HG02588 (cell line): ENCODE results near the gene CRTC1.

Source experiments
- ATAC-seq: cut with Tn5 transposase; IDR thresholded peaks from one replicate; pipeline ENCODE4 v1.9.1; 2021; ENCODE audit warnings: mild to moderate bottlenecking, moderate library complexity; ENCODE audit not compliant: unreplicated experiment

The CRTC1 gene

GRCh38 chr19:18765224-18765623 lies 81.7 kb downstream of the CRTC1 start:
- no peak for ATAC-seq

DNA sequence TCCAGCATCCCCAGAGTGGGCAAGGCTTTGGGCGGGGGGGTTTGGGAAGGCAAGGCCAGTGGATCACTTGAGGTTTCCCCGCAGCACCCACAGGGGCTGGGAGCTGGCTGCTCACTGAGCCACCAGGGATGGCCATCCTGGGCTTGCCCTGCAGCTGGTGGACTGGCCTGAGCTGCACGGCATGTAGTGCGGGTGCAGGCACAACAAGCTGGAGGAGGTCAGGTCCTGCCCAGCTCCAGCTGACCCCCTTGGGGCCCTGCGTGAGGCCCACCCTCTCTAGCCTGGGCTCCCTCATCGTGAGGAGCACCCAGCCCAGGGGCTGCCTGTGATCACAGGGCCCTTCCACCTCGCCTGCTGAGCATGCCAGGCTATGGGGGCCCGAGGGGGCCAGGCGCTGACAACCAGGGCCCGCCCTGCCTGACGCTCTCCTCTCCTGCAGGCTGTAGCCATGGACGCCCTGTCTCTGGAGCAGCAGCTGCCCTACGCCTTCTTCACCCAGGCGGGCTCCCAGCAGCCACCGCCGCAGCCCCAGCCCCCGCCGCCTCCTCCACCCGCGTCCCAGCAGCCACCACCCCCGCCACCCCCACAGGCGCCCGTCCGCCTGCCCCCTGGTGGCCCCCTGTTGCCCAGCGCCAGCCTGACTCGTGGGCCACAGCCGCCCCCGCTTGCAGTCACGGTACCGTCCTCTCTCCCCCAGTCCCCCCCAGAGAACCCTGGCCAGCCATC lies 84.7 kb downstream of the CRTC1 start:
- no peak for ATAC-seq

DNA sequence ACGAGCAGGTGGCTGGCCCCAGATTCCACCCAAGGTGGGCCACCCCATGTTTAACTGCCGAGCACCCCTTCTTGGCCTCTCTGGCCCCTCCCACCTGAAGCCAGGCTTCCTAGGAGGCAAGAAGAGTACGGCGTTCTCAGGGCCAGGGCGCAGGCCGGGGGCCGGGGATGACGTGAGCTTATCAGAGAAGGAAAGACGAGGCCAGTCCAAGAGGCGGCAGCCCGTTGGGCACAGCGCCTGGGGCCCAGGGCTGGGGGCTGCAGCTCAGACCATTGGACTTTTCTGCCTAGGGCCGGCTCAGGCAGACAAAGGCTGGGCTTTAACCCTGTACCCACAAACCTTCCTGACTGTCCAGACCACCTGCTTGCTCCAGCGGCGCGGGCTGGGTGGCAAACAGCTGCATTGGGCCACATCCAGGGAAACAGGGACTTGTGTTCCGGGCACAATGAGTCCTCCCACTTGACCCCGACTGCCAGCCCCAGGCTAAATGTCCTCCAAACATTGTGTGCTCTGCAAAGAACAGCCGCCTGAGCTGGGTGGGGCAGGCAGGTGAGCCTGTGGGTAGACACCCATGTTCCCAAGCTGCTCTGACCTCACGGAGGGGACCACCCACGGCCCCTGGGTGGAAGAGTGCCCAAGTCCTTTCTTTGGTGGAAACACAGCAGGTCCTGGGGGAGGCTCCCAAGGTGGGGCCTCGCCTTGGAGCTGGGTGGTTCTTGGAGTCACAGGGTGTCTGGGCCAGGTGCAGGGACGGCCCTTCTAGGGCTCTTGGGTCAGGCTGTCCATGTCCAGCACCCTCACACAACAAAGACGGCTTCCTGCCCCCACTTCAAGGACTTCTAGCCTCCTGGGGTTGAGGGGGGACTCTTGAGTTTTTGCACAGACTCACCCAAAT lies 85.8 kb downstream of the CRTC1 start:
- ATAC-seq, result no peak

- ATAC-seq, result no peak
Measured at GRCh38 chr19:18769989-18770528, 86.6 kb downstream of the CRTC1 start.

DNA sequence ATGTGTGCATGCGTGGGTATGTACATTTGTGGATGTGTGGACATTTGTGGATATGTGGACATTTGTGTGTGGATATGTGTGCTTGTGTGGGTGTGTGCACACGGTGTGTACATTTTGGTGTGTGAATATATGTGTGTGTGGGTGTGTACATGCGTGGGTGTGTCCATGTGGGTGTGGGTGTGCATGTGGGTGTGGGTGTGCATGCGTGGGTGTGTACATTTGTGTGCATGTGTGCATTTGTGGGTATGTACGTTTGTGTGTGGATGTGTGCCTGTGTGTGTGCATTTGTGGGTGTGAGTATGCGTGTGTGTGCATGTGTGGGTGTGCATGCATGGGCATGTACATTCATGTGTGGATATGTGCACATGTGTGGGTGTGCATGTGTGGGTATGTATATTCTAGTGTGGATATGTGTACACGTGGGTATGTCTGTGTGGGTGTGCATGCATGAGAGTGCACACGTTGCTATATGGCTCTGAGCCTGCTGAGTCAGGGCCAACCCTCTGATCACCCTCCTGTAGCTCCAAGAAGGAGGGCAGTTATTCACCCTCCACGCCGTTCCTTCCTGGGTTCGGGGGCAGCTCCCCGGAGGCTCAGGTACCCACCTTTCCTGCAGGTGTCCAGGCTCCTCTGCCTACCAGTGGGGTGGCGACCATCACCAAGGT lies 87.3 kb downstream of the CRTC1 start:
- ATAC-seq, result no peak

DNA sequence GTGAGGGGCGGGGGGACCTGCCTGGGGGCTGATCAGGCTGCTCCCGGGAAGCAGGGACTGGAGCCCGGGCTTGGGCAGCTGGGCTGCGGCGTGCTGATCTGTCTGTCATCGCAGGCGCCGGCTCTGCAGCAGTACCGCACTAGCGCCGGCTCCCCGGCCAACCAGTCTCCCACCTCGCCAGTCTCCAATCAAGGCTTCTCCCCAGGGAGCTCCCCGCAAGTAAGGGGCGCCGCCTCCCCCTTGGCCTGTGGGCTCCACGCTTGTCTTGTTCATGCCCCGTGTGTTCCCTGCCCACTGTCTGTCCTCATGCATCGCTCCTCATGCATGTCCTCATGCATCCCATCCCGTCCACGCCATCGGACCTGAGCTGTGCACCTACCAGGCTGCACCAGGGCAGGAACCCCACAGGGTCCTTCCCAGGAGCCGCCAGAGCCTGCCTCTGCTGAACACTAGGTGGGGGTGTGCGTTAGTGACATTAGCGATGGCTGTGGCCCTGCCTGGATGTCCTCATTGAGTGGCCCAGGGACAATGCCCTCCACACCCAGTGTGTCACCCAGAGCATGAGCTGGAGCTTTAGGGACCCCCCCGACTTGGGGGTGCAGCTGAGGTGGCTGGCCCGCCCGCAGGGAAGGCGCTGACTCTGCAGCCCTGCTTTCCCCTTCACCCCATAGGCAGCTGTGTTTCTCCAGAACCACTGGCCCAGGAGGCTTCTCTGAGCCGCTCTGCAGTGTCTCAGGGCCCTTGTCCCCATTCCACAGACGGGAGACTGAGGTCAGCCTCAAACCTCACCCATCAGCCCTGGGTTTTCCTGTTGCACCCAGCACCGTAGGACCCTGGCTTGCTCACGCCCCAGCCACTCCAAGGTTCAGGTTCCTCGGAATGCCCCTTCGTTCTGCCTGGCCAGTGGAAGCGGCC lies 88.1 kb downstream of the CRTC1 start:
- no peak for ATAC-seq

DNA sequence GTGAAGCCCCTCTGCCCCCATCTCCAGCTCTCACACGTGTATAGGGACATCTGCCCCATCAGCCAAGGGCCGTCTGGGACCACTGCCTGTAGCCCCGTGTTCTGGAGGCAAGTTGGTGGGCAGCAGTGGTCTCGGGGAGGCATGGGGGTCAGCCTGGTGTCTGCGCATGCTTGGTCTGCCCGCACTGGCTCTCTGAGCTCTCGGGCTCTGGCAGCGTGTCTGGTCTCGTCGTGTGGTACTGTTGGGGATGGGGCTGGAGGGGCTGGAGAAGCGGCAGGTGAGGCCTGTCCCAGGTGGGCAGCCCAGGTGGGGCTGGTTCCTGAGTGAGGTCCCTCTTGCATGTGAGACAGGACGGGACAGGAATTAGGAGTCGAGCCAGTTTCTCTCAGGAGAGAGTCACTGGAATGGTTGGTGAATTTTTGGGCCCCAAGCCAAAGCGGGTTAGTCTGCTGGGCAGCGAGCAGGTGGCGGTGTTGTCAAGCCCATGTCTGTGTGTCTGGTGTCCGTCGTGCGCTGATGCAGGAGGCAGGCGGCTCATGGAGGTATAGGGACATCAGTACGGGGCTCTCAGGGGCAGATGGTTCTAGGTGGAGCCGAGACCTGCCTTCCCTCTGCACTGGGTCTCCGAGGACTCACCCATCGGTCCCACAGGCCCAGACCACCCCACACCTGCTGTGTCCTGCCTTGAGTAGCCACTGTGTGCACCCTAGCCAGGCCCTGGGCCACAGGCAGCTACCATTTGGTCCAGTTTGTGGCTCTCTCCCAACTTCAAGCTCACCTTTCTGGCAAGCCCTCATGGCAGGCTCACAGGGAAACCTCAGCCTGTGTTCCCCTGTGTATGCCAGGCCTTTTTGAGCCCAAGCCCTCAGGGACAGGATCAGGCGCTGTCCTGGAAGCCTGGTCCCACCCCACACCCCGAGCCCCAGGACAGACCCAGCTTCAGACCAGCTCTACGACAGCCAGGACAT lies 89.4 kb downstream of the CRTC1 start:
- ATAC-seq, result no peak

DNA sequence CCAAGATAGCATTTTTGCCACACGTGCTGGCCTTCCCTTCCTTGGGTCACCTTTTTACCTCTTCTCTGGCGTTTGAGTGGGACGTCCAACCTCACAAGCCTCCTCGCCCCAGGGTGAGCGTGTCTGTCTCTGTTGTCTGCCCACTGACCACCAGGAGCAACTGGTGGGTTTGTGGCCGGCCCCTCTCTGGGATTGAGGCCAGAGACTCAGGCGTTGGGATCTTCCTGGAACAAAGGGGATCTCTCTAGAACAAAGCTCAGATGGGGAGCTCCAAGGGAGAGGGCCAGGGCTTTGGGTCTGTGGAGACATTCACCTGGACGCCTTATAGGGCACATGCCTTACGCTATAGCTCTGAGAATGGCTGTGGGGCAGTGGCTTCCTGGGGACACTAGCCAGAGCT lies 90.2 kb downstream of the CRTC1 start:
- ATAC-seq, result no peak

DNA sequence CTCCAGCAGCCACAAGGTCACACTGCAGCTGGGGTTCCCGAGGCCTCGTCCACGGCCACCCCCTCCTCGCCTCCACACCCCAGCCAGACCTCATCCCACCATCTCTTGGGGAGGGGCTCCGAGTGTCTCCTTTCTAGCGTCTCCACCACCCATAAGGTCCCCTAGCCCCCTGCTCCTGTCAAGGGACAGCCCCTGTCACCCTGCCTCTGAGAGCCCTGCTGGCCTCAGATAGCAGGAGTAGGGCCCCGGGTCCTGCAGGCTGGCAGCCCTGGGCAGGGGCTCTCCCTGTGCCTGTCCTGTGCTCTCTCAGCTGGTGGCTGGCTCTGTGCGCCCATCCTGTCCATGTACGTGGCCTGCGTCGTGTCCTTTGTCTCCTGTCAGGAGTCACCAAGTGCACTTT lies 90.6 kb downstream of the CRTC1 start:
- ATAC-seq, result no peak

GRCh38 chr19:18774782-18775444 lies 91.4 kb downstream of the CRTC1 start:
- ATAC-seq, result no peak

GRCh38 chr19:18775586-18776287 lies 92.3 kb downstream of the CRTC1 start:
- ATAC-seq, result no peak

DNA sequence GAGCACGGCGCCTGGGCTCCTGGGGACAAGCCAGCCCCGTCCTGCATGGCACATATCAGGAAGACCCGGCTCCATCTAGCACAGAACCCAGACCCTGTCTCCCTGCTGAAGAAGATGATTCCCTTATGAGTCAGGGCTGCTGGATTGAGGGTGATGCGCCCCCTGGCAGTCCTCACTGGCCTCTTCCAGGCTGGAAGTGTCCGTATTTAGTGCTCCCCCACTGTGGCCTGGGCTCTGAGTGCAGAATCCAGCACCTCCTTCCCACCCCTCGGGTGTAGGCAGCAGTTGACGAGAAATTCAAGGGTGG lies 92.8 kb downstream of the CRTC1 start:
- no peak for ATAC-seq

GRCh38 chr19:18776736-18777135 lies 93.3 kb downstream of the CRTC1 start:
- no peak for ATAC-seq

DNA sequence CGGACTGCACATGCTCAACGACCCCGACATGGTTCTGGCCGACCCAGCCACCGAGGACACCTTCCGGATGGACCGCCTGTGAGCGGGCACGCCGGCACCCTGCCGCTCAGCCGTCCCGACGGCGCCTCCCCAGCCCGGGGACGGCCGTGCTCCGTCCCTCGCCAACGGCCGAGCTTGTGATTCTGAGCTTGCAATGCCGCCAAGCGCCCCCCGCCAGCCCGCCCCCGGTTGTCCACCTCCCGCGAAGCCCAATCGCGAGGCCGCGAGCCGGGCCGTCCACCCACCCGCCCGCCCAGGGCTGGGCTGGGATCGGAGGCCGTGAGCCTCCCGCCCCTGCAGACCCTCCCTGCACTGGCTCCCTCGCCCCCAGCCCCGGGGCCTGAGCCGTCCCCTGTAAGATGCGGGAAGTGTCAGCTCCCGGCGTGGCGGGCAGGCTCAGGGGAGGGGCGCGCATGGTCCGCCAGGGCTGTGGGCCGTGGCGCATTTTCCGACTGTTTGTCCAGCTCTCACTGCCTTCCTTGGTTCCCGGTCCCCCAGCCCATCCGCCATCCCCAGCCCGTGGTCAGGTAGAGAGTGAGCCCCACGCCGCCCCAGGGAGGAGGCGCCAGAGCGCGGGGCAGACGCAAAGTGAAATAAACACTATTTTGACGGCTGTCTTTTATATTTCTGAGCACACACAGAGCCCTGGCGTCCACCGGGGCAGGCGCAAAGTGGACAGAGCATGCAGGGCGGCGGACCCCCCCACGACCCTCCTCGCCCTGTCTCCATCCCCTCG lies 94.0 kb downstream of the CRTC1 start:
- no peak for ATAC-seq

- ATAC-seq, result no peak
Measured at GRCh38 chr19:18778076-18778389, 94.6 kb downstream of the CRTC1 start.

DNA sequence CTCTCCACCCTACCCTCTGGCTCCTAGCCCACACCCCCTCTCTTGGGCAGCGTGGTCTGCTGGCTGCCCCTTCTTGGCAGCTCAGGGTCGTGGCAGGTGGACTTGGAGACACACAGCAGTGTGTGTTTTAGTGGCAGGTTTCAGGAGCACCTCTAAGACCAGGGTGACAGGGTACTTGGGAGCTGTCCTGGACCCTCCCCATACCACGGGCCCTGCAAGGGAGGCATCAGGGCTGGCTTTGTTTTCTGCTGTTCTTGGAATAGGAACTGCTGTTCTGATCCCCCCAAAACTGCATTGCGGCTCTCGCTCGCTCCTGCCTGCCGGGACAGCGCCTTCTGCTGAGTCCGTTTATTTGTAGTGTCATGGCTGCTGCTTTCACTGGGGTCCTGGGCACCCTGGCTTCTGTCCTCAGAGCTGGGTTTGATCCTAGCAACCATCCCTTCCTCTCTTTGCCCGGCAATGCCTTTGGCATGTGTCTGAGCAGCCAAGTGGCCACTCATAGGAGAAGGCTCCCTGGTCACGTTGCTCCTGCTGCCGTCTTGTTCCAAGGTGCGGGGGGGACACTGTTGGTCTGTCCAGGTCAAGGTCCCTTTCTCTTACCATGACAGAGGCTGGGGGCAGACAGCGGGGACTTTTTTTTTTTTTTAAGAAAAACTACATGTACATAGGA lies 95.5 kb downstream of the CRTC1 start:
- no peak for ATAC-seq

DNA sequence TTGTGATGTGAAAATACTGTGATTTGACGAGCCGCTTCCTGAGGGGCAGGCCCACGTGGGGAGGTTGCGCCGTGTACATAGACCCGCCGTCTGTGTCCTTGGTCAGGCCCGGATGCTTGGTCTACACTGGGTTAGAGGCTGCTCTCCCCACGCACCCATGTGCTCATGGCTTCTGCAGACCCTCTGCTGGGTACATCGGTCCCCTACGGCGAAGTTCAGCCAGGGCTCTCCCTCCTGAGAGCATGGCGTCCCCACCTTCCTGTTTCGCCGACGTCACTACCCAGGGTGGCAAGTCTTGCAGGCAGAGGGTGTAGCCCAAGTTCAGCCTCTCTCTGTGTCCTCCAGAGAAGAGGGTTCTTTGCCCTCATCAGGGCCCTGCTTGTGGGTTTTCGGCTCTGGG lies 96.6 kb downstream of the CRTC1 start:
- no peak for ATAC-seq
